Left renal cortex interstitium (tissue), 4 donors: ENCODE measurements around the gene KIZ. TPM values are rescaled to one million over a fixed set of nuclear protein-coding genes. Genes with fewer than 3 reads are reported as not detected.

Source experiments
- polyA plus RNA-seq, 4 donors: library from polyadenylated mRNA; unstranded; fragments of 120-200 nt; gene quantifications; one replicate each; pipeline ENCODE4 v1.2.1, GENCODE V29; 2013; ENCODE audit not compliant: insufficient read length in 4 of 4

KIZ gene
- polyA plus RNA-seq, 4 donors, result 33.6 to 38.1 (median 36.0) TPM

Other genes with a start within 250 kb of the KIZ start
- not detected for gene LINC00237, start 19.7 kb upstream of the KIZ start, polyA plus RNA-seq
- 100 to 1,000 TPM in 1 of 4 donors, 10 to 100 TPM in 3; 91.0 to 105 (median 95.3) TPM for gene XRN2, start 177.2 kb downstream of the KIZ start, polyA plus RNA-seq